MG63 (cell line): ENCODE results near the gene CEP20. TPM values are rescaled to one million over a fixed set of nuclear protein-coding genes. Genes with fewer than 3 reads are reported as not detected.

Experiments
- DNase-seq: peaks from one replicate; pipeline ENCODE4 v3.0.0-alpha.2; 2020
- H3K27me3 ChIP-seq: fragments of 250-450 bp; sonication (Bioruptor Pico); 2 replicates; pipeline ENCODE4 v1.5.1; 2020; ENCODE audit warnings: mild to moderate bottlenecking, moderate library complexity
- H3K36me3 ChIP-seq: fragments of 250-450 bp; sonication (Bioruptor Pico); 2 replicates; pipeline ENCODE4 v1.5.1; 2020; ENCODE audit warnings: mild to moderate bottlenecking, moderate library complexity
- H3K4me3 ChIP-seq: fragments of 250-450 bp; sonication (Bioruptor Pico); 2 replicates; pipeline ENCODE4 v1.5.1; 2020; ENCODE audit warnings: mild to moderate bottlenecking, moderate library complexity
- H3K9me3 ChIP-seq: fragments of 250-450 bp; sonication (Bioruptor Pico); 2 replicates; pipeline ENCODE4 v1.5.1; 2020; ENCODE audit warnings: mild to moderate bottlenecking, moderate library complexity
- total RNA-seq: library from RNA; depleted of rRNA; stranded (reverse); fragments of >200 nt; shearing (Covaris generic); gene quantifications from 2 replicates; pipeline ENCODE4 v1.2.3, GENCODE V29; 2014; ENCODE audit warnings: low replicate concordance

CEP20 gene
- total RNA-seq, 1 experiment from 2014 or later: 110 TPM

GRCh38 chr16:15903960-15904359, 15.6 kb upstream of the CEP20 start:
- Histone ChIP-seq H3K27me3 (no peaks in the 10 kb centered on the region), H3K36me3 (no peaks in the 10 kb centered on the region), H3K9me3 (no peaks in the 10 kb centered on the region; the same call in 1 of the 2 replicates), H3K4me3 (no peak overlapping the region)
- no peak for DNase-seq

DNA sequence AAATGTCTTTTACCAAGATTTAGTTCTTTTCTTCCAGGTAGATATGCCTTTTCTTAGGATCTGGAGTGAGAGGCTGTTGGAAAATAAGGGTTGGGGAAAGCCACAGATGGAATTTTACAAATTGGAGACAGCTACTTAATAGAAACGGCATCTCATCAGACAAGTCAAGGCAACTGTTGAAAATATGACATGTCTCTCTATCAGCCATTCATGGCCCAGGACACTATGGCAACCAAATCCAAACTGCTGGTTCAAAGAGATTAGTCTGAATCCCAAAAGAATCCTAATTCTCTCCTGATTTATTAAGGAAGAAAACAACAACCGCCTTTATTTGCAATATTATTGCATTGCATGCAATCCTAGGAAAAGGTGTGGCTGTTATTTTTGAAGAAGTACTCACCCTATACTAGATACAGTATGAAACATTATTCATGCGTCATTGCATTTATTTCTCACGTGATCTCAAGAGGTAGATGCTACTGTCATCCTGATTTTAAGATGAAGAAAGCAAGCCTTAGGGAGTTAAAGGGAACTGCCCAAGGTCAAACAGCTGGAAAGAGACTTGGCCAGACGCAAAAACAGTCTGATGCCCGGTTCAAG, 12.6 kb upstream of the CEP20 start:
- Histone ChIP-seq H3K9me3 (no peaks in the 10 kb centered on the region), H3K4me3 (no peak overlapping the region), H3K36me3 (no peaks in the 10 kb centered on the region), H3K27me3 (no peaks in the 10 kb centered on the region)
- no peak for DNase-seq

GRCh38 chr16:15900357-15900756, 12.0 kb upstream of the CEP20 start:
- Histone ChIP-seq H3K27me3 (no peaks in the 10 kb centered on the region), H3K9me3 (no peaks in the 10 kb centered on the region), H3K4me3 (no peak overlapping the region), H3K36me3 (no peaks in the 10 kb centered on the region)
- no peak for DNase-seq

DNA sequence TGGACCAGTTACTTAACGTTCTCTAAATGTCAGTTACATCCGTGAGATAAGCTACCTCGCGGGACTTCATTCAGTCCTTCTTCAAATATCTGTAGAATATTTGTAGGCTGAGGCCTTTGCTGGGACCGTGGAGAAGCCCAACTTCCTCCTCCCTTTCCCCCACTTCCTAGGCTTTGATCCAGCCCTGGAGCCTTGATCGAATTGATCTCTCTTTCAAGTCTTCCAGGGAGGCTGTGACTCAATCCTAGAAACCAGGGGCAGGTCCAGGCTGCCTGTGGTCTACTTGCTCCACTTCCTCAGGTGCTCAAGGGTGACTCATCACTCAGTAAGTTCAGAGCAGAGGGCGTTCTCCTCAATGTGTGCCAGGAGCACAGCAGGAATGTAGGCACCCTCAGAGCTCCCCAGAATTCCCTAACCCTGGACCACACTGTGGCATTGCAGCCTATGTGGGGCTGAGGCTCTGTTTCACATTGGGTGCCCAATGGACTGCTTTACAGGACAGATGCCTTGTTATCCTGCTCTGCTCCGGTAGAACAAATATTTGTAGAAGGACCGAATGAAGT, 11.2 kb upstream of the CEP20 start:
- H3K4me3 ChIP-seq: no peak overlapping the region
- peak; percentile 96 for DNase-seq
- H3K27me3 ChIP-seq: no peaks in the 10 kb centered on the region

GRCh38 chr16:15898654-15899053, 10.3 kb upstream of the CEP20 start:
- Histone ChIP-seq H3K36me3 (no peaks in the 10 kb centered on the region), H3K4me3 (no peak overlapping the region), H3K27me3 (no peaks in the 10 kb centered on the region), H3K9me3 (no peaks in the 10 kb centered on the region)
- DNase-seq: no peak

More for the DNA sequence above, 11.2 kb upstream of the CEP20 start:
- Histone ChIP-seq H3K36me3 (no peaks in the 10 kb centered on the region), H3K9me3 (no peaks in the 10 kb centered on the region)

DNA sequence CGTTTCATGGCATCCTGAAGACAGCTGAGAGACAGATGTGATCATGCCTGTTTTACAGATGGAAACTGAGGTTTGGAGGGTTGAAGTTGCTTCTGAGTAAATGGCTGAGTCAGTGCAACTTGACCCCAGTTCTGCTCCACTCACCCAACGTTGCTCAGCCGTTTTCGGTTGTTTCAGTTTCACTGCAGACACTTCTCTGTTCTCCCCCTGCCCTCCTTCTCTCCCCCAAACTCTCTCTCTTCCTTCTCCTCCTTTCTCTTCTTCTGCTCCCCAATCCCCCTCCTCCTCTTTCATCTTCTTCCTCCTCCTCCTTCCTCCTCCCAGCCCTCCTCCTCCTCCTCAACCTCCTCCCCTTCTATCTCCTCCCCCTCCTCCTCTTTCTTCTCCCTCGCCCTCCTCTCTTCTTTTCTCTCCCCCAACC, 9.4 kb upstream of the CEP20 start:
- DNase-seq: peak; percentile 36
- no peaks in the 10 kb centered on the region for H3K36me3 ChIP-seq
- H3K27me3 ChIP-seq: no peaks in the 10 kb centered on the region
- H3K4me3 ChIP-seq: no peak overlapping the region
- H3K9me3 ChIP-seq: no peaks in the 10 kb centered on the region

DNA sequence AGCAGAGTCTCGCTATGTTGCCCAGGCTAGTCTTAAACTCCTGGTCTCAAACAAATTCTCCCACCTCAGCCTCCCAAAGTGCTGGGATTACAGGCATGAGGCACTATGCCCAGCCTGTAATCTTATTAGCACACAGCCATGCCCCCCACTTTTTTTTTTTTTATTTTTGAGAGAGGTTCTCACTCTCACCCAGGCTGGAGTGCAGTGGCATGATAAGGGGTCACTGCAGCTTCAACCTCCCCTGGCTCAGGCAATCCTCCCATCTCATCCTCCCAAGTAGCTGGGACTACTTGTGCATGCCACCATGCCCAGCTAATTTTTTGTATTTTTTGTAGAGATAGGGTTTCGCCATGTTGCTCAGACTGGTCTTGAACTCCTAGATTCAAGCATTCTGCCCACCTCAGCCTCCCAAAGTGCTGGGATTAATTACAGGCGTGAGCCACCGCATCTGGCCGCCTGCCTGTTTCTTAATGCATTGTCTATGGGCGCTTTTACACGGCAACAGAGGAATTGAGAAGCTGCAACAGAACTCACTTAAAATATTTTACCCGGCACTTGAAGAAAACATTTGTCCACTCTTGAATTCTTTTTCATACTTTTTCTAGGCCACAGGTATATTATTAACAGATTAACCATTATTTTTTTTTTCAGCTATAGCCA, 8.8 kb upstream of the CEP20 start:
- no peak overlapping the region for H3K4me3 ChIP-seq
- no peaks in the 10 kb centered on the region for H3K36me3 ChIP-seq
- peak; percentile 33 for DNase-seq

DNA sequence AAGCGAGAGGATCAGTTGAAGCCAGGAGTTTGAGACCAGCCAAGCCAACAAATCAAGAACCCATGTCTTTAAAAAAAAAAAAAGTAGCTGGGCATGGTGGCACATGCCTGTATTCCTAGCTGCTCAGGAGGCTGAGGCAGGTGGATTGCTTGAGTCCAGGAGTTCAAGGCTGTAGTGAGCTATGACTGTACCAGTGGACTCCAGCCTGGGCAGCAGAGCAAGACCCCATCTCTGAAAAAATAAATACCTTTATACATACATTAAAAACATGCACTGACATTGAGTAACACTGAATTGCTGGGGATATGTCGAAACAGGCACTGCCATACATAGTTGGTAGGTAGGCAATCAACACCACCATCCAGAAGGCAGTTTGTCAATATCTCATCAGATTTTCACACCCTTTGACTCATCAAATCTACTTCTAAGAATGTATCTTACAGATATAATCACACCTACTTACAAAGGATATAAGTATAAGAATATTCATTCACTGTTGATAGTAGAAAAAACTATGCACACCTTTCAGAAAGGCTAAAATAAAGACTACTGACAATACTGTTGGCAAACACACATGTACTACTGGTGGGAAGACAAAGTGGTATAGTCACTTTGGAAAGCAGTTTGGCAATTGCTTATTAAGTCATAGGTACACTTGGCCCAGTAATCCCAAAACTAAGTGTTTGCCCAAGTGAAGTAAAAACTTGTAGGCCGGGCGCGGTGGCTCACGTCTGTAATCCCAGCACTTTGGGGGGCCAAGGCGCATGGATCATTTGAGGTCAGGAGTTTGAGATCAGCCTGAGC, 6.4 kb upstream of the CEP20 start:
- Histone ChIP-seq H3K27me3 (no peaks in the 10 kb centered on the region), H3K4me3 (no peak overlapping the region), H3K9me3 (no peaks in the 10 kb centered on the region), H3K36me3 (no peaks in the 10 kb centered on the region)
- no peak for DNase-seq

More for the DNA sequence above, 8.8 kb upstream of the CEP20 start:
- Histone ChIP-seq H3K9me3 (no peaks in the 10 kb centered on the region), H3K27me3 (no peaks in the 10 kb centered on the region)

- Histone ChIP-seq H3K27me3 (no peaks in the 10 kb centered on the region), H3K9me3 (no peaks in the 10 kb centered on the region), H3K4me3 (no peak overlapping the region), H3K36me3 (peaks cover 8% of the 10 kb centered on the region)
- DNase-seq: no peak
These were observed 3.1 kb upstream of the CEP20 start for GRCh38 chr16:15891508-15891907.

- no peak for DNase-seq
- Histone ChIP-seq H3K4me3 (peak overlapping the region; percentile 93), H3K27me3 (no peaks in the 10 kb centered on the region), H3K36me3 (peaks cover 44% of the 10 kb centered on the region), H3K9me3 (no peaks in the 10 kb centered on the region)
These were observed 1.1 kb downstream of the CEP20 start for GRCh38 chr16:15887283-15887682.

GRCh38 chr16:15886078-15886477, 2.3 kb downstream of the CEP20 start:
- Histone ChIP-seq H3K4me3 (peak overlapping the region; percentile 5; the same call in 1 of the 2 replicates), H3K27me3 (no peaks in the 10 kb centered on the region), H3K36me3 (peaks cover 56% of the 10 kb centered on the region), H3K9me3 (no peaks in the 10 kb centered on the region)
- DNase-seq: no peak

- no peaks in the 10 kb centered on the region for H3K27me3 ChIP-seq
- peaks cover 61% of the 10 kb centered on the region for H3K36me3 ChIP-seq
- H3K4me3 ChIP-seq: no peak overlapping the region
- DNase-seq: no peak
- no peaks in the 10 kb centered on the region for H3K9me3 ChIP-seq
These were observed 2.8 kb downstream of the CEP20 start for GRCh38 chr16:15885560-15886001.

- no peaks in the 10 kb centered on the region for H3K9me3 ChIP-seq
- H3K27me3 ChIP-seq: no peaks in the 10 kb centered on the region
- DNase-seq: no peak
- H3K36me3 ChIP-seq: peaks cover 79% of the 10 kb centered on the region
- H3K4me3 ChIP-seq: no peak overlapping the region
These were observed 5.8 kb downstream of the CEP20 start for GRCh38 chr16:15882563-15882962.

GRCh38 chr16:15881794-15882379, 6.5 kb downstream of the CEP20 start:
- Histone ChIP-seq H3K4me3 (no peak overlapping the region), H3K36me3 (peaks cover 81% of the 10 kb centered on the region), H3K9me3 (no peaks in the 10 kb centered on the region), H3K27me3 (no peaks in the 10 kb centered on the region)
- no peak for DNase-seq

DNA sequence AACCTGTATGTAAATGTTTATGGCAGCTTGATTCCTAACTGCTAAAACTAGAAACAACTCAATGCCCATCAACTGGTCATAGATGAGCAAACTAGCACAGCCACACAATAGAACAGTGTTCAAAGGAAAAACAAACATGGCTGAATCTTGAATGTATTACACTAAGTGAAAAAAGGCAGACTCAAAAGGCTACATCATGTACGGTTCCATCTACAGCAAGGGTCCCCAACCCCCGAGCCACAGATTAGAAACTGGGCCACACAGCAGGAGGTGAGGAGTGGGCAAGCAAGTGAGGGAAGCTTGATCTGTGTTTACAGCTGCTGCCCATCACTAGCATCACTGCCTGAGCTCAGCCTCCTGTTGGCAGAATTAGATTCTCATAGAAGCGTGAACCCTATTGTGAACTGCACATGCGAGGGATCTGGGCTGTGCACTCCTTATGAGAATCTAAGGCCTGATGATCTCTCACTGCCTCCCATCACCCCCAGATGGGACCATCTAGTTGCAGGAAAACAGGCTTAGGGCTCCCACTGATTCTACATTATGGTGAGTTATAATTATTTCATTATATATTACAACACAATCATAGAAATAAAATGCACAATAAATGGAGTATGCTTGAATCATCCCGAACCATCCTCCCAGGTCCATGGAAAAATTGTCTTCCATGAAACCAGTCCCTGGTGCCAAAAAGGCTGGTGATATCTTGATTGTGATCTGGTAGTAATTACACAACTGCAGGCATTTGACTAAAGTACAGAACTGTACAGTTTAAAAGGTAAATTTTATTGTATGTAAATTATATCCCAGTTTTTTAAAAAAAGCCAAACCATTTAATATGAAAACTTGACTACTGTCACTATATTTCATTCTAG, 7.7 kb downstream of the CEP20 start:
- Histone ChIP-seq H3K9me3 (no peaks in the 10 kb centered on the region), H3K4me3 (no peak overlapping the region), H3K36me3 (peaks cover 76% of the 10 kb centered on the region), H3K27me3 (no peaks in the 10 kb centered on the region)
- no peak for DNase-seq

DNA sequence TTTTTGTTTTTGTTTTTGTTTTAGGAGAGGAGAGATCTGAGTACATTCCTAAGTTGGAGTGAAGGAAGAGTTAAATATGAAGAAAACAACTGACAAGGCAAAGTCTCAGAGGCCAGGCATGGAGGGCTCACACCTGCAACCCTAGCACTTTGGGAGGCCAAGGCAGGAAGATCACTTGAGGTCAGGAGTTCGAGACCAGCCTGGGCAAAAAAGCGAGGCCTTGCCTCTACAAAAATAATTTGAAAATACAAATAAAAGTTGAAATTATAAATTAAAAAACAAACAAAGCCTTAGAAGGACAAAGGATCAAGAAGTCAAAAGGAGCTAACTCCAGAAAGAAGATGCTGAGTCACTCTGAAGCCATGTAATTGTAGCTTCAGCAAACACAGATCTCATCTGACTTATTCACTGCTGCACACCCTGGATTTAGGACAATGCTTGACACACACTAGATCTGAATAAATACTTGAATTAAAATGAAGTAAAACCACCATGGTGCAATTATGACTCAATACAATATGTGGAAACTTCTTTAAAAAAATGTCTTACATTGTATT, 9.1 kb downstream of the CEP20 start:
- Histone ChIP-seq H3K36me3 (peaks cover 74% of the 10 kb centered on the region), H3K27me3 (no peaks in the 10 kb centered on the region), H3K4me3 (no peak overlapping the region), H3K9me3 (no peaks in the 10 kb centered on the region)
- DNase-seq: peak; percentile 60
